GM12878 (cell line): ENCODE measurements around the gene CDH4.

ENCODE experiments used
- ASH2L ChIP-seq: fragments of 300-600, 200-600 bp; sonication (generic); IDR thresholded peaks from 2 replicates; pipeline ENCODE4 v1.6.1; 2017; ENCODE audit warnings: low read depth, mild to moderate bottlenecking, borderline replicate concordance
- CHD1 ChIP-seq: IDR thresholded peaks from 2 replicates; pipeline ENCODE4 v1.6.1; 2012; ENCODE audit warnings: low read depth, low read length, improper control_type of control experiment
- CTCF ChIP-seq, 3 experiments: IDR thresholded peaks in 2 of 3; conservative IDR thresholded peaks in 1 of 3; 2 replicates each; pipeline ENCODE4 v1.5.1; 2011; ENCODE audit warnings: low read depth in 3 of 3, low read length in 3 of 3, mild to moderate bottlenecking in 3 of 3, control low read depth in 2 of 3, moderate library complexity in 2 of 3, inconsistent platforms in 1 of 3, mixed read lengths in 1 of 3; ENCODE audit not compliant: control insufficient read depth in 2 of 3, insufficient read depth in 1 of 3; ENCODE audit errors: extremely low read depth in 1 of 3
- EGR1 ChIP-seq, 2 experiments: IDR thresholded peaks; 1 replicate in 1 of 2; 2 replicates in 1 of 2; pipeline ENCODE4 v1.6.1; 2011 to 2012; ENCODE audit warnings: low read depth in 2 of 2, low read length in 2 of 2, borderline replicate concordance in 1 of 2, mild to moderate bottlenecking in 1 of 2, moderate library complexity in 1 of 2
- ELK1 ChIP-seq: IDR thresholded peaks from 2 replicates; pipeline ENCODE4 v1.6.1; 2012; ENCODE audit warnings: low read depth, low read length, improper control_type of control experiment
- ETV6 ChIP-seq, 2 experiments: fragments of 450-650 bp in 1 of 2; IDR thresholded peaks in 1 of 2; conservative IDR thresholded peaks in 1 of 2; 2 replicates each; pipeline ENCODE4 v1.6.1; 2014; ENCODE audit warnings: antibody characterized with exemption in 1 of 2, borderline replicate concordance in 1 of 2, low read depth in 1 of 2, mild to moderate bottlenecking in 1 of 2, moderate library complexity in 1 of 2
- IKZF2 ChIP-seq, 2 experiments: fragments of 450-650 bp; IDR thresholded peaks; 2 replicates each; pipeline ENCODE4 v1.6.1; 2017; ENCODE audit warnings: mild to moderate bottlenecking in 2 of 2, moderate library complexity in 2 of 2
- POLR2AphosphoS5 ChIP-seq: IDR thresholded peaks from 2 replicates; pipeline ENCODE4 v1.6.1; 2011; ENCODE audit warnings: mild to moderate bottlenecking, low read length, inconsistent platforms
- RCOR1 ChIP-seq: conservative IDR thresholded peaks from 2 replicates; pipeline ENCODE4 v1.6.1; 2012; ENCODE audit warnings: low read depth, low read length, improper control_type of control experiment
- REST ChIP-seq: IDR thresholded peaks from 2 replicates; pipeline ENCODE4 v1.6.1; 2012; ENCODE audit warnings: mild to moderate bottlenecking, low read depth, low read length
- RFX5 ChIP-seq: IDR thresholded peaks from 2 replicates; pipeline ENCODE4 v1.6.1; 2011; ENCODE audit warnings: low read depth, low read length, improper control_type of control experiment
- ZNF384 ChIP-seq: IDR thresholded peaks from 2 replicates; pipeline ENCODE4 v1.6.1; 2012; ENCODE audit warnings: low read depth, mild to moderate bottlenecking, low read length, improper control_type of control experiment, borderline replicate concordance
- ZNF687 ChIP-seq: fragments of 450-650 bp; IDR thresholded peaks from 2 replicates; pipeline ENCODE4 v1.6.1; 2017; ENCODE audit warnings: mild to moderate bottlenecking, moderate library complexity
- TF ChIP-seq, protein P1 (sequence below): fragments of 450-650 bp; formaldehyde crosslinking; IDR thresholded peaks from 2 replicates; pipeline ENCODE4 v1.4.0; 2022; ENCODE audit warnings: mild to moderate bottlenecking, moderate library complexity

- TF ChIP-seq POLR2AphosphoS5 (no peak), CTCF (IDR thresholded peaks at IDR 0.05 in 2 of 3, conservative IDR thresholded peaks at IDR 0.05 in 1 of 3; ENCODE audit: control insufficient read depth in 2 of 3, extremely low read depth in 1 of 3, insufficient read depth in 1 of 3, low read depth in 3 of 3, low read length in 3 of 3) (no peak), ELK1 (no peak), ZNF687 (no peak), IKZF2 (IDR thresholded peaks at IDR 0.05) (no peak), RCOR1 (no peak), ASH2L (no peak), ZNF384 (no peak), EGR1 (IDR thresholded peaks at IDR 0.05; ENCODE audit: borderline replicate concordance in 1 of 2, low read depth in 2 of 2, low read length in 2 of 2) (no peak), ETV6 (conservative IDR thresholded peaks at IDR 0.05 in 1 of 2, IDR thresholded peaks at IDR 0.05 in 1 of 2; ENCODE audit: borderline replicate concordance in 1 of 2, low read depth in 1 of 2) (no peak), RFX5 (no peak), REST (no peak), CHD1 (no peak)
- TF ChIP-seq, protein P1, sequence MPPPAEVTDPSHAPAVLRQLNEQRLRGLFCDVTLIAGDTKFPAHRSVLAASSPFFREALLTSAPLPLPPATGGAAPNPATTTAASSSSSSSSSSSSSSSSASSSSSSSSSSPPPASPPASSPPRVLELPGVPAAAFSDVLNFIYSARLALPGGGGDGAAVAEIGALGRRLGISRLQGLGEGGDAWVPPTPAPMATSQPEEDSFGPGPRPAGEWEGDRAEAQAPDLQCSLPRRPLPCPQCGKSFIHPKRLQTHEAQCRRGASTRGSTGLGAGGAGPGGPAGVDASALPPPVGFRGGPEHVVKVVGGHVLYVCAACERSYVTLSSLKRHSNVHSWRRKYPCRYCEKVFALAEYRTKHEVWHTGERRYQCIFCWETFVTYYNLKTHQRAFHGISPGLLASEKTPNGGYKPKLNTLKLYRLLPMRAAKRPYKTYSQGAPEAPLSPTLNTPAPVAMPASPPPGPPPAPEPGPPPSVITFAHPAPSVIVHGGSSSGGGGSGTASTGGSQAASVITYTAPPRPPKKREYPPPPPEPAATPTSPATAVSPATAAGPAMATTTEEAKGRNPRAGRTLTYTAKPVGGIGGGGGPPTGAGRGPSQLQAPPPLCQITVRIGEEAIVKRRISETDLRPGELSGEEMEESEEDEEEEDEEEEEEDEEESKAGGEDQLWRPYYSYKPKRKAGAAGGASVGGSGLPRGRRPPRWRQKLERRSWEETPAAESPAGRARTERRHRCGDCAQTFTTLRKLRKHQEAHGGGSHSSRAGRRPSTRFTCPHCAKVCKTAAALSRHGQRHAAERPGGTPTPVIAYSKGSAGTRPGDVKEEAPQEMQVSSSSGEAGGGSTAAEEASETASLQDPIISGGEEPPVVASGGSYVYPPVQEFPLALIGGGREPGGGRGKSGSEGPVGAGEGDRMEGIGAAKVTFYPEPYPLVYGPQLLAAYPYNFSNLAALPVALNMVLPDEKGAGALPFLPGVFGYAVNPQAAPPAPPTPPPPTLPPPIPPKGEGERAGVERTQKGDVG = no peak
These were observed 395.6 kb downstream of the CDH4 start for GRCh38 chr20:61647702-61648101.
